ENCODE results near the gene SLMAP.

The SLMAP gene

GRCh38 chr3:57755741-57756527, at the start of gene SLMAP:
TSS of gene SLMAP (plus strand) at chr3:57756309. CDS start at chr3:57757652, 1,343 bp downstream.
- peak; percentile 93 for FAIRE-seq
- peak; percentile 91 for DNase-seq (ENCODE audit: insufficient read length, low spot score)

- DNase-seq (ENCODE audit: insufficient read length, low spot score), result no peak
- no peak for FAIRE-seq
Measured at GRCh38 chr3:57706462-57706861, 49.6 kb upstream of the SLMAP start.

- no peak for FAIRE-seq
- DNase-seq (ENCODE audit: insufficient read length, low spot score), result no peak
Measured at GRCh38 chr3:57709031-57709430, 47.1 kb upstream of the SLMAP start.

- FAIRE-seq, result no peak
Measured at GRCh38 chr3:57709559-57709958, 46.5 kb upstream of the SLMAP start.

GRCh38 chr3:57715686-57716085, 40.4 kb upstream of the SLMAP start:
- DNase-seq (ENCODE audit: insufficient read length, low spot score) (no peak), FAIRE-seq (no peak)

More at GRCh38 chr3:57709559-57709958, 46.5 kb upstream of the SLMAP start:
- no peak for DNase-seq (ENCODE audit: insufficient read length, low spot score)

GRCh38 chr3:57717205-57717868, 38.8 kb upstream of the SLMAP start:
- no peak for DNase-seq (ENCODE audit: insufficient read length, low spot score)
- FAIRE-seq, result no peak

GRCh38 chr3:57718118-57718517, 38.0 kb upstream of the SLMAP start:
- DNase-seq (ENCODE audit: insufficient read length, low spot score) (no peak), FAIRE-seq (no peak)

GRCh38 chr3:57726397-57726796, 29.7 kb upstream of the SLMAP start:
- DNase-seq (ENCODE audit: insufficient read length, low spot score), result no peak
- FAIRE-seq, result no peak

- DNase-seq (ENCODE audit: insufficient read length, low spot score), result no peak
- peak; percentile 40 for FAIRE-seq
Measured at GRCh38 chr3:57727106-57727505, 29.0 kb upstream of the SLMAP start.

- no peak for DNase-seq (ENCODE audit: insufficient read length, low spot score)
- FAIRE-seq, result no peak
Measured at GRCh38 chr3:57729334-57730045, 26.6 kb upstream of the SLMAP start.

- DNase-seq (ENCODE audit: insufficient read length, low spot score) (no peak), FAIRE-seq (no peak)
Measured at GRCh38 chr3:57730682-57731081, 25.4 kb upstream of the SLMAP start.

GRCh38 chr3:57731311-57731710, 24.8 kb upstream of the SLMAP start:
- FAIRE-seq (no peak), DNase-seq (ENCODE audit: insufficient read length, low spot score) (no peak)

- FAIRE-seq (no peak), DNase-seq (ENCODE audit: insufficient read length, low spot score) (no peak)
Measured at GRCh38 chr3:57733790-57734189, 22.3 kb upstream of the SLMAP start.

GRCh38 chr3:57735405-57735804, 20.7 kb upstream of the SLMAP start:
- DNase-seq (ENCODE audit: insufficient read length, low spot score) (no peak), FAIRE-seq (no peak)

- FAIRE-seq (no peak), DNase-seq (ENCODE audit: insufficient read length, low spot score) (no peak)
Measured at GRCh38 chr3:57737840-57738239, 18.3 kb upstream of the SLMAP start.

GRCh38 chr3:57738391-57738790, 17.7 kb upstream of the SLMAP start:
- no peak for DNase-seq (ENCODE audit: insufficient read length, low spot score)
- FAIRE-seq, result no peak

GRCh38 chr3:57740027-57740426, 16.1 kb upstream of the SLMAP start:
- DNase-seq (ENCODE audit: insufficient read length, low spot score), result no peak
- FAIRE-seq, result no peak

- DNase-seq (ENCODE audit: insufficient read length, low spot score), result no peak
Measured at GRCh38 chr3:57743496-57743895, 12.6 kb upstream of the SLMAP start.

GRCh38 chr3:57745101-57745500, 11.0 kb upstream of the SLMAP start:
- no peak for DNase-seq (ENCODE audit: insufficient read length, low spot score)
- FAIRE-seq, result no peak

More at GRCh38 chr3:57743496-57743895, 12.6 kb upstream of the SLMAP start:
- FAIRE-seq, result no peak

- DNase-seq (ENCODE audit: insufficient read length, low spot score), result no peak
- no peak for FAIRE-seq
Measured at GRCh38 chr3:57746156-57747010, 9.7 kb upstream of the SLMAP start.

- DNase-seq (ENCODE audit: insufficient read length, low spot score), result no peak
- FAIRE-seq, result peak; percentile 13
Measured at GRCh38 chr3:57749542-57749941, 6.6 kb upstream of the SLMAP start.
